MCF 10A (cell line): ENCODE results near the gene TANGO6. TPM values are rescaled to one million over a fixed set of nuclear protein-coding genes. Genes with fewer than 3 reads are reported as not detected.
A peak's percentile ranks its signal among the peaks of the same experiment; 100 is the strongest.

ENCODE experiments used
- BruUV-seq: library from RNA; stranded (reverse); fragments of 400-500 nt; replicated peaks from 2 replicates; lab custom pipeline; 2021; lab: Mats Ljungman, UMichigan
- CTCF ChIA-PET: fragments of 300-600 bp; sonication (Branson Sonifier 250); formaldehyde crosslinking; extraction: SDS; loops from one replicate; lab custom pipeline; 2021; ENCODE audit warnings: antibody characterized with exemption, inconsistent platforms; lab: Yijun Ruan, JAX
- POLR2A ChIA-PET: fragments of 300-600, 350-650 bp; sonication (Branson Sonifier 250); formaldehyde crosslinking; extraction: SDS; loops from one replicate; lab custom pipeline; 2020; ENCODE audit warnings: antibody characterized with exemption, inconsistent platforms; lab: Yijun Ruan, JAX
- DNase-seq: peaks from one replicate; pipeline ENCODE4 v3.0.0-alpha.2; 2018; ENCODE audit not compliant: unreplicated experiment
- H3K27ac Mint-ChIP-seq: one replicate; pipeline ENCODE4 v1.8.0; 2022; ENCODE audit warnings: mild to moderate bottlenecking, low read depth, mixed read lengths; ENCODE audit not compliant: unreplicated experiment
- H3K27me3 Mint-ChIP-seq: one replicate; pipeline ENCODE4 v1.8.0; 2022; ENCODE audit warnings: mixed read lengths; ENCODE audit not compliant: insufficient read depth, unreplicated experiment
- H3K36me3 Mint-ChIP-seq: one replicate; pipeline ENCODE4 v1.8.0; 2022; ENCODE audit warnings: mild to moderate bottlenecking, moderate library complexity, mixed read lengths; ENCODE audit not compliant: insufficient read depth, unreplicated experiment
- H3K4me1 Mint-ChIP-seq: one replicate; pipeline ENCODE4 v1.8.0; 2022; ENCODE audit warnings: mixed read lengths; ENCODE audit not compliant: insufficient read depth, unreplicated experiment
- H3K4me3 Mint-ChIP-seq: one replicate; pipeline ENCODE4 v1.8.0; 2022; ENCODE audit warnings: mild to moderate bottlenecking, moderate library complexity, mixed read lengths; ENCODE audit not compliant: unreplicated experiment
- H3K9me3 Mint-ChIP-seq: one replicate; pipeline ENCODE4 v1.8.0; 2022; ENCODE audit warnings: mixed read lengths; ENCODE audit not compliant: unreplicated experiment
- CTCF ChIP-seq: fragments of 200-600 bp; IDR thresholded peaks from one replicate; pipeline ENCODE4 v1.8.0; 2022; ENCODE audit warnings: antibody characterized with exemption, mild to moderate bottlenecking; ENCODE audit not compliant: unreplicated experiment
- intact Hi-C: fragments of 100-400 bp; cut with micrococcal nuclease; formaldehyde crosslinking; loops from 2 replicates; pipeline ENCODE4 v1.14.1; 2022
- total RNA-seq: library from RNA; stranded (reverse); gene quantifications from 2 replicates; pipeline ENCODE4 v1.2.3, GENCODE V29; 2022

Gene TANGO6
- total RNA-seq, 1 experiment from 2014 or later, result 21.8 TPM

- H3K36me3 Mint-ChIP-seq, result peaks cover 51% of the 10 kb centered on the region
- H3K9me3 Mint-ChIP-seq, result no peaks in the 10 kb centered on the region
- H3K27me3 Mint-ChIP-seq, result no peaks in the 10 kb centered on the region
- ChIA-PET POLR2A (interaction anchor here (0.6 to 3.0 kb wide), 6 partner anchors 12 to 287 kb away, joined by 3 to 24 read pairs (median 8); partner anchors contain the start of gene SNTB2), CTCF (interaction anchor here (1.8 to 2.2 kb wide), 2 partner anchors 18 to 229 kb away, joined by 7 to 12 read pairs; no protein-coding TSS in a partner anchor)
- no TSS peak for BruUV-seq
- peaks cover 20% of the 10 kb centered on the region for H3K4me1 Mint-ChIP-seq
- H3K27ac Mint-ChIP-seq, result peak overlapping the region; percentile 87
- intact Hi-C loops, result no loop called here
- no peak for DNase-seq
- TF ChIP-seq CTCF, result no peak
- H3K4me3 Mint-ChIP-seq, result peak overlapping the region; percentile 87
Measured at GRCh38 chr16:69131167-69131838, 288.0 kb downstream of the TANGO6 start.

GRCh38 chr16:69131839-69132423, 288.6 kb downstream of the TANGO6 start:
- CTCF ChIA-PET, result interaction anchor here (0.7 to 1.9 kb wide), 5 partner anchors 8 to 154 kb away, joined by 3 to 13 read pairs (median 3); no protein-coding TSS in a partner anchor
- H3K27me3 Mint-ChIP-seq, result no peaks in the 10 kb centered on the region
- POLR2A ChIA-PET, result interaction anchor here (0.7 to 3.0 kb wide), 21 partner anchors 8 to 603 kb away, joined by 3 to 24 read pairs (median 5); partner anchors contain the start of genes HAS3, SNTB2, TANGO6 and VPS4A
- intact Hi-C loops, result no loop called here
- DNase-seq, result peak; percentile 71
- H3K4me1 Mint-ChIP-seq, result peaks cover 20% of the 10 kb centered on the region
- H3K27ac Mint-ChIP-seq, result peak overlapping the region; percentile 87
- H3K36me3 Mint-ChIP-seq, result peaks cover 57% of the 10 kb centered on the region
- no peak for TF ChIP-seq CTCF
- peak overlapping the region; percentile 87 for H3K4me3 Mint-ChIP-seq
- no peaks in the 10 kb centered on the region for H3K9me3 Mint-ChIP-seq
- no TSS peak for BruUV-seq

GRCh38 chr16:69132424-69133252, 289.3 kb downstream of the TANGO6 start, which contains the start of the genes CHTF8 and UTP4:
Gene CHTF8, minus strand, starts transcription at chr16:69132588. Its CDS starts 11,130 bp downstream, at chr16:69121458.
Gene UTP4, plus strand, starts transcription at chr16:69132649. Its CDS starts 811 bp downstream, at chr16:69133460.
- POLR2A ChIA-PET, result interaction anchor here (0.5 to 3.0 kb wide), 44 partner anchors 8 to 861 kb away, joined by 3 to 24 read pairs (median 4); partner anchors contain the start of genes HAS3, PDF, SNTB2 and TANGO6
- peak; percentile 76 for DNase-seq
- Mint-ChIP-seq H3K4me3 (peak within 1 kb of the TSS; percentile 87), H3K36me3 (peaks cover 64% of the 10 kb centered on the region), H3K9me3 (no peaks in the 10 kb centered on the region), H3K27me3 (no peaks in the 10 kb centered on the region), H3K4me1 (peaks cover 20% of the 10 kb centered on the region), H3K27ac (peak within 1 kb of the TSS; percentile 87)
- no TSS peak for BruUV-seq
- intact Hi-C loops, result no loop called here
- CTCF ChIA-PET, result interaction anchor here (0.6 to 1.9 kb wide), 15 partner anchors 9 to 604 kb away, joined by 3 to 13 read pairs (median 3); no protein-coding TSS in a partner anchor
- TF ChIP-seq CTCF, result no peak
